ENCODE results near the gene IFNK.

DNA sequence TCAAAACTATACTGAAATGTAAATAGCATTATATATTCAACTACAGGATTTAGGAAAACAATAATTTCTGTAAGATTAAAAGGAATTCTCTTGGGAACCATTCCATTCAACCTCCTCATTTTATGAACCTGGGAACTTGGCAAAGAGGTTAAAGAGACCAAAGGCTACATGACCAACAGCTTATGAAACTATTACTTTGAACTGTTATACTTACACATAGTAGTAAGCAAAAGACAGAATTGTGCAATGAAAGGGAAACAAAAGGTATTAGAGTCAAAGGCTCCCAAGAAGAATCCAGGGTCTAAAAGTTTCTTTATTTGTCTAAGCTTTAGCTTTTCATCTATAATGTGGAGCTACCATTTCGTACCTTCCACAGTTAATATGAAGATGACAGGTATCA lies 42.0 kb downstream of the IFNK start:
- no peak for TF ChIP-seq ZNF274 (IDR thresholded peaks at IDR 0.05; ENCODE audit: low read depth, low read length)
- no peak for TF ChIP-seq YY1 (IDR thresholded peaks at IDR 0.05; ENCODE audit: insufficient read depth, insufficient read length)

Measured in NT2/D1 (cell line).